AG04449 (cell line): ENCODE results near the gene SH2D3C.
A peak's percentile ranks its signal among the peaks of the same experiment; 100 is the strongest.

ENCODE experiments used
- CTCF ChIA-PET: fragments of 350-600 bp; formaldehyde crosslinking; extraction: SDS; loops from one replicate; lab custom pipeline; 2021; ENCODE audit warnings: antibody characterized with exemption; lab: Yijun Ruan, JAX
- POLR2A ChIA-PET: fragments of 400-600, 350-600 bp; formaldehyde crosslinking; extraction: SDS; loops from one replicate; lab custom pipeline; 2020; ENCODE audit warnings: antibody characterized with exemption, inconsistent platforms; lab: Yijun Ruan, JAX
- DNase-seq: peaks from one replicate; pipeline ENCODE4 v3.0.0-alpha.2; 2010; ENCODE audit warnings: low read depth, low spot score
- H3K4me3 ChIP-seq: 2 replicates; pipeline ENCODE4 v1.5.1; 2011; ENCODE audit warnings: low read depth, mild to moderate bottlenecking, control low read depth, low read length
- TF ChIP-seq, protein P1 (sequence below): IDR thresholded peaks from one replicate; pipeline ENCODE4 v1.5.1; 2011; ENCODE audit warnings: mild to moderate bottlenecking, moderate library complexity, low read length, control low read depth, inconsistent platforms; ENCODE audit not compliant: insufficient read depth; ENCODE audit errors: missing control alignments

SH2D3C gene

DNA sequence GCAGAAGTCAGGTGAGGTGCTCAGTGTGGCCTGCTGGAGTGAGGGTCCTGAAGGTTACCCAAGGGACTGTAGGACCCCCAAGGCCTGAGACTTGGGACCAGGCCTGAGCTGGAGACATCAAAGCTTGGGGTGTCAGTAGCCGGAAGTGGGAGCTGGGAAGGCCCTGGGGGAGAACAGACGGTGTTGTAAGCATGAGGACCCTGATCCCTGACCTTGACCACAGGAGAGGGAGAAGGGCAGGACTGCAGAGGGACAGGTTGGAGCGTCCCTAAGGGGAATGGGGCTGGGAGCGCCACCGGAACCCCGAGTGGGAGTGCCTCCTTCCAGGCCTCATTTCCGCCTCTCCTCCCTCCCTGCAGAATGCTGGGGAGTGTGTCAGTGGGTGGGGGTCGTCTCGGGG lies 62.1 kb downstream of the SH2D3C start:
- H3K4me3 ChIP-seq, result peak overlapping the region; percentile 75; the same call in 1 of the 2 replicates
- TF ChIP-seq, protein P1, sequence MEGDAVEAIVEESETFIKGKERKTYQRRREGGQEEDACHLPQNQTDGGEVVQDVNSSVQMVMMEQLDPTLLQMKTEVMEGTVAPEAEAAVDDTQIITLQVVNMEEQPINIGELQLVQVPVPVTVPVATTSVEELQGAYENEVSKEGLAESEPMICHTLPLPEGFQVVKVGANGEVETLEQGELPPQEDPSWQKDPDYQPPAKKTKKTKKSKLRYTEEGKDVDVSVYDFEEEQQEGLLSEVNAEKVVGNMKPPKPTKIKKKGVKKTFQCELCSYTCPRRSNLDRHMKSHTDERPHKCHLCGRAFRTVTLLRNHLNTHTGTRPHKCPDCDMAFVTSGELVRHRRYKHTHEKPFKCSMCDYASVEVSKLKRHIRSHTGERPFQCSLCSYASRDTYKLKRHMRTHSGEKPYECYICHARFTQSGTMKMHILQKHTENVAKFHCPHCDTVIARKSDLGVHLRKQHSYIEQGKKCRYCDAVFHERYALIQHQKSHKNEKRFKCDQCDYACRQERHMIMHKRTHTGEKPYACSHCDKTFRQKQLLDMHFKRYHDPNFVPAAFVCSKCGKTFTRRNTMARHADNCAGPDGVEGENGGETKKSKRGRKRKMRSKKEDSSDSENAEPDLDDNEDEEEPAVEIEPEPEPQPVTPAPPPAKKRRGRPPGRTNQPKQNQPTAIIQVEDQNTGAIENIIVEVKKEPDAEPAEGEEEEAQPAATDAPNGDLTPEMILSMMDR, result no peak
- ChIA-PET POLR2A (interaction anchor here (1.0 to 1.1 kb wide), 2 partner anchors 18 to 24 kb away, joined by 3 to 5 read pairs; partner anchors contain the start of gene TOR2A), CTCF (interaction anchor here (1.1 to 4.3 kb wide), 7 partner anchors 19 to 213 kb away, joined by 3 to 34 read pairs (median 3); partner anchors contain the start of gene TOR2A)
- no peak for DNase-seq

DNA sequence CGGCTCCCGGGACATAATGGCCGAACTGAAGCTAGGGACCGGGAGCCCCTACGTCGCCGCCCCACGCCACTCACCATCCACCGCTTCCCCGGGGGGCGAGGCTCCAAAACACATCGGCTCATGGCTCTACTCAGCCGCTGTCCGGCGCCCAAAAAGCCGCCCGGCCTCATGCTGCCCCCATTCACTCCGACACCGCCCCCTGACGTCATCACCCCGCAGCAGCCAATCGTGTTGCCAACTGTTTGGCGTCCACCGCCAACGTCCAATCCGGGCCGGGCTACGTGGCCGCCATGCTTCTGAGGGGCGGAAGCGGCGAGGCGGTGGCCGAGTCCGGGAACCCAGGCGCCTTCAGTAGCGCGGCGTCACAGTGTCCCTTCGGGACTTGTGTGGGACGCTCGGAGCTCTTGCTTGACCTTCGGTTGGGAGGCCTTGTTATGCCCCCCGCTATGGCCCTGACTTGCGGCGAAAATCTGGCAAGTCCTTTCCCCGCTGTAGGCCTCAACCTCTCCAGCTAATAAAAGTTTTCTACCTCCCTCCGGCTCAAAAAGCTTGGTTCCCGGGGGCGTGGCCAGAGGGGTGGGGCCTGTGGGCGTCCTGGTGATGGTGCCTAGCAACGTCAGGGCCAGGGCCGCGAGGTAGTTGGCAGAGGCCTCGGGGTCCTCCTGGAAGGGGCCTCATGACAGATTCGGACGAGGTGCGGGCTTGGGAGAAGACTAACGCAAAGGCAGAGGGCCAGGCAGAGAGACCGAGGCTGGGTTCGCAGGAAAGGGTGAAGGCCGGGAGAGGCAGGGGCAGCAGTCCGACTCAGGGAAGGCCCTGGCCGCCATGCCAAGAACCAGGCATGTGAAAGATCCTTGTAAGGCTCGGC lies 62.8 kb downstream of the SH2D3C start, which contains the start of the genes PTRH1 and TTC16:
TSS of gene PTRH1 (minus strand) at position 194 of the 868 bp plus-strand sequence. CDS start at position 170, 24 bp downstream.
TSS of gene TTC16 (plus strand) at position 610 of the 868 bp plus-strand sequence. CDS start at position 677, 67 bp downstream.
- peak within 1 kb of the TSS; percentile 75 for H3K4me3 ChIP-seq
- POLR2A ChIA-PET, result interaction anchor here (1.0 to 1.1 kb wide), 2 partner anchors 19 to 25 kb away, joined by 3 to 5 read pairs; partner anchors contain the start of gene TOR2A
- TF ChIP-seq, protein P1, result no peak
- CTCF ChIA-PET, result interaction anchor here (0.9 to 4.3 kb wide), 10 partner anchors 15 to 206 kb away, joined by 3 to 34 read pairs (median 3); partner anchors contain the start of gene TOR2A
- DNase-seq, result peak; percentile 46

DNA sequence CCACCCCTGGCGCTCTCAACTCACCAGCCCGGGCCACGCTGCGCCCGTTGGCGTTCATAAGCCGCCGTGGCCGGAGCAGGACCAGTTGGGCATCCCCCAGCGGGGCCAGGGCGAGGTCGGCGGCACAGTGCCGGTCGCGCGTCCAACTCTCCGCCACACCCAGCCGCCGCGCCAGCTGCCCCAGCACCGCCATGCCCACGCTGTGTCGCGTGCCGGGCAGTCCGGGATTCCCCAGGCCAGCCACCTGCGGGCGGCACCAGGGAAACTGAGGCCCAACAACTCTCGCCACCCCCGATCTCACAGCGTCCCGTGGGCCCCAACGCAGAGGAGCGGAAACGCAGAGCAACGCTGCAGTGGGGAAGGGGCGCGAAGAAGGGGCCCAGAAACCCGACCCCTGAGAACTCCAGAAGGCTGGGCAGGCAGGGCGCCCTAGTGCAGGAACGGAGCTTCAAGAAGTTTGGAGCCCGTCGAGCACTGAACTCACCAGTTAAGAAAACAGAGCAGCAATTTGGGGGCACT lies 63.5 kb downstream of the SH2D3C start:
- H3K4me3 ChIP-seq, result peak overlapping the region; percentile 75
- no peak for DNase-seq
- CTCF ChIA-PET, result interaction anchor here (0.9 to 4.3 kb wide), 10 partner anchors 15 to 206 kb away, joined by 3 to 34 read pairs (median 3); partner anchors contain the start of gene TOR2A
- TF ChIP-seq, protein P1, result no peak
- POLR2A ChIA-PET, result interaction anchor here (1.0 to 1.1 kb wide), 2 partner anchors 20 to 25 kb away, joined by 3 to 5 read pairs; partner anchors contain the start of gene TOR2A

DNA sequence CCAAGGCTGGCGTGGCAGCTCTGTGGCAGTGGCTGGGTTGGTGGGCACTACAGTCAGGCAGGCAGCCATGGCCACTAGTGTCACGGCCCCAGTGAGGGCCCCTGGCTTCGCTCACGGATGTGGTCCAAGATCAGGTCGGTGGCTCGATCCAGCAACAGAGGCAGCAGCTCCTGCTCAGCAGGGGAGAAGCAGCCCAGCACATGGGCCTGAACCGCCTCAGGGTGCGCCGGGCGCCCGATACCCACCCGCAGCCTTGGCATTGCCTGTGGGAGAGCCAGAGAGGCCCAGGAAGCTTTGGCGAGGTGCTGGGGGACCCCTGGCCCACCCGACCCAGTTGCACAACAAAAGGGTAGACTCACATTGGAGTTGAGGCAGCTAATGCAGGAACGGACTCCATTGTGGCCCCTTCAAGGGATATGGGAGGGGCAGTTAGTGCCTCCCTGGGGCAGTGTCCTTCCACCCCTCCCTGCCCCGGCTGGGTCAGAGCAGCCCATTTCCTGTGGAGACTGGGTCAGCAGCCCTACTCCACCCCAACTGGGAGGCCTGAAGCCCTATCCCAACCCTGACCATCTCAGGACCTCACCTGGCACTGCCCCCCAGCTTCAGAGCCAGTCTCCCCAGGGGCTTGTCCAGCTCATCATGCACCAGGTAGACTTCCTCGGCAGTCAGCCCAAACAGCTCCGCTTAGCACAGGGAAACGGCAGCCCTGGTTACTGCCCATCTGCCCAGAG lies 64.3 kb downstream of the SH2D3C start:
- TF ChIP-seq, protein P1, result no peak
- ChIA-PET CTCF (interaction anchor here (1.1 to 4.3 kb wide), 4 partner anchors 21 to 207 kb away, joined by 3 to 34 read pairs (median 5); partner anchors contain the start of gene TOR2A), POLR2A (no interaction called here)
- peak overlapping the region; percentile 75 for H3K4me3 ChIP-seq
- DNase-seq, result no peak

DNA sequence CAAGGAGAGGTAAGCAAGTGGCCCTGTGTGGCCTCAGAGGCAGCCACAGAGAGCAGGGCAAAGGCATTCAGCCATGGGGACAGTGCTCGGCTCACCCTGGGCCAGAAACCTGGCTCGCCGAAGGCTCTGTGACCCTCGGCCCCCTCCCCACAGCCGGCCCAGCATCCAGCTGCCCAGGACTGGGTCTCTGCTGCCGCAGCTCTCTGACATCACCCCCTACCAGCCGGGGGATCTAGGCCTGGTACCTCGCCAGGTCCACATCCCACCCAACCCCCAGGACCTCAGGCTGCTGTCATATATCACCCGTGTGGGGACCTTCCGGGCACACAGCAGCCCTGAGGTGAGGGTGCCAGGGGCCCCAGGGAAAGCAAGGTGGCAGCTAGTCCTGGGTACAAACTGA lies 65.6 kb downstream of the SH2D3C start:
- ChIA-PET POLR2A (no interaction called here), CTCF (interaction anchor here (0.7 to 0.8 kb wide), 2 partner anchors 102 to 119 kb away, joined by 3 read pairs; no protein-coding TSS in a partner anchor)
- no peak for DNase-seq
- TF ChIP-seq, protein P1, result no peak
- no peak overlapping the region for H3K4me3 ChIP-seq
